HG02763 (cell line): Measurements from ENCODE around the gene RAD50.

Source experiments
- ATAC-seq: cut with Tn5 transposase; IDR thresholded peaks from one replicate; pipeline ENCODE4 v1.9.1; 2021; ENCODE audit warnings: mild to moderate bottlenecking, moderate library complexity; ENCODE audit not compliant: unreplicated experiment

RAD50 gene

DNA sequence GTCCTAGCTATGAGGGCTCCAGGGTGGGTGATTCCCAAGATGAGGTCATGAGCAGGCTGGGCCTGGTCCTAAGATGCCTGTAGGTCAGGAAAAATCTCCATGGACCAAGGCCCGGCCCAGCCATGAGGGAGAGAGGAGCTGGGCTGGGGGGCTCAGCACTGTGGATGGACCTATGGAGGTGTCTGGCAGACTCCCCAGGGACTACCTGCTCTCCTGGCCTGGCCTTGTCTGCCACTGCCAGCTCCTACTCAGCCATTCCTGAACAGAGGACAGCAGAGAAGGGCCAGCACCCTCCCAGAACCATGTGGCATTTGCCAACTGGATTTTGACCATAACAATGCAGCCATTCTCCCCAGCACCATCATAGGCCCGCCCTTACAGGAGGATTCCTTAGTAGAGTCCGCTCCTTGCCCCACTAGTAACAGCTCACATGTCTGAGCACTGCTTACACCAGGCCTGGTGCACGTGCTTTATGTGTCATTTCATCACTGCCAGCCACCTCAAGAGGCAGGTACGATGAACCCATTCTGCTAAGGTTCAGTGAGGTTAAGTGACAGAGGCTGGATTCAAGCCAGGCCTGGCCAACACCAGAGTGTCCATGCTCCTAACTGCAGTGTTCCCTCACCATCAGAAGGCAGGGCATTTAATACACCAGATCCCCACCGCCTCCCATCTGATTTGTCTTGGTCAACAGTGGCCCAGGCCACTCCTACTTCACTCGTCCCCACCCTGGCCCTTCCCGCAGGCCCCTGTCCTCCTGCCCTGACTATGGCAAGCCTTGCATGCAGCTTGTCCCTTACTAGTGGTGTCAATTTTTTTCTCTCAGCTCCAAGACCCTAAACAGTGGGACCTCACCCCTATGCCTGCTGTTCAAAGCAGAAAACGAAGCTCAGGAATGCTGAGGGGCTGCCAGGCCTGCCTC, 101.9 kb downstream of the RAD50 start:
- ATAC-seq: no peak

DNA sequence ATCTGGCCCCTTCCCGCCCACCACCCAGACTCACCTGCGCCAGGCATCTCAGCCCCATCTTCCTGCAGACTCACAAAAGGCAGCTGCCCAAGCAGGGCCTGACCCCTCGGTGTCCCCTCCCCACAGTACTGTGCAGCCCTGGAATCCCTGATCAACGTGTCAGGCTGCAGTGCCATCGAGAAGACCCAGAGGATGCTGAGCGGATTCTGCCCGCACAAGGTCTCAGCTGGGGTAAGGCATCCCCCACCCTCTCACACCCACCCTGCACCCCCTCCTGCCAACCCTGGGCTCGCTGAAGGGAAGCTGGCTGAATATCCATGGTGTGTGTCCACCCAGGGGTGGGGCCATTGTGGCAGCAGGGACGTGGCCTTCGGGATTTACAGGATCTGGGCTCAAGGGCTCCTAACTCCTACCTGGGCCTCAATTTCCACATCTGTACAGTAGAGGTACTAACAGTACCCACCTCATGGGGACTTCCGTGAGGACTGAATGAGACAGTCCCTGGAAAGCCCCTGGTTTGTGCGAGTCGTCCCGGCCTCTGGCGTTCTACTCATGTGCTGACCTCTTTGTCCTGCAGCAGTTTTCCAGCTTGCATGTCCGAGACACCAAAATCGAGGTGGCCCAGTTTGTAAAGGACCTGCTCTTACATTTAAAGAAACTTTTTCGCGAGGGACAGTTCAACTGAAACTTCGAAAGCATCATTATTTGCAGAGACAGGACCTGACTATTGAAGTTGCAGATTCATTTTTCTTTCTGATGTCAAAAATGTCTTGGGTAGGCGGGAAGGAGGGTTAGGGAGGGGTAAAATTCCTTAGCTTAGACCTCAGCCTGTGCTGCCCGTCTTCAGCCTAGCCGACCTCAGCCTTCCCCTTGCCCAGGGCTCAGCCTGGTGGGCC, 103.1 kb downstream of the RAD50 start:
- no peak for ATAC-seq

DNA sequence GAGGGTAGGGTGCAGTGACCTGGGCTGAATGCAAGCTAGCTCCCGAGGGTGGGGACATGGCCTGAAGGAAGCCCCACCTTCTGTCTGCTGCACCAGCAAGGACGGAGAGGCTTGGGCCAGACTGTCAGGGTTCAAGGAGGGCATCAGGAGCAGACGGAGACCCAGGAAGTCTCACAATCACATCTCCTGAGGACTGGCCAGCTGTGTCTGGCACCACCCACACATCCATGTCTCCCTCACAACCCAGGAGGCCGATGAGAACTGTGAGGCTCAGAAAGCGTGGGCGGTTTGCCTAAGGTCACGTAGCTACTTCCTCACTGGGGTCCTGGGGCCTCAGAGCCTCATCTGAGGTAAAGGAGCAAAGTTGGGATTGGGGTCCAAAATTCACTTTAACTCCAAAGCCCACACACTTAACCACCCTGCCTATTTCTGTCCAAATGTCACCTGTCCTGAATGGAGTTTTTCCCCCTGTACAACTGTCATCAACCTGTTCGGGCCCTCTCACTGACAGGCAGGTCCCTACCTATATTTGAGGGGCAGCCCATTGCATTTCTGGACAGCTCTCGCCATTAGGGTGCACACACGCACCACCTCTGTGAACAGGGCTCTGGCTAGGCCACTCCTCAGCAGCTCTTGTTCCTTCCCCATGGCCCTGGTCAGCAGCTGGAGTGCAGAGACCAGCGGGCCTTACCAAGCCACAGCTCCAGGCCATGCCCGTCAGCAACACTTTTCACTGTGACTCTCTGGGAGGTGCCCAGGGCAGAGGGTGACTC, 104.6 kb downstream of the RAD50 start:
- ATAC-seq: no peak

DNA sequence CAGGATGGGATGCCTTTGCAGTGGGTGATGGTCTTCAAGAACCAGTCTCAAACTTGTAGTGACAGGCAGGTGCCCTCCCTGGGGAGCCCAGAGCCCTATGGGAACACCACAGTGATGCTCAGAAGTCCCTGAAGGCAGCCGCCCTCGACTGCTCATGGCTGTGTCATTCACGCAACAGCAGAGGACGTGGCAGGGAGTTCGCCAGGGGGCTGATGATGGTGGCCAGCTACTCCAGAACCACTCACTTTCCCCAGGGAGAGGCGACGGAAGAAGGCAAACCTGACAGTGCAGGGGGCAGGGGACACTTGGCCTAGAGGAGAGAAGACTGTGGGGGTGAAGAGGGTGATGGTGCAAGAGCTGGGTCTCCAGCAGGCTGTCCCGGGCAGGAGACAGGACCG, 105.2 kb downstream of the RAD50 start:
- no peak for ATAC-seq

DNA sequence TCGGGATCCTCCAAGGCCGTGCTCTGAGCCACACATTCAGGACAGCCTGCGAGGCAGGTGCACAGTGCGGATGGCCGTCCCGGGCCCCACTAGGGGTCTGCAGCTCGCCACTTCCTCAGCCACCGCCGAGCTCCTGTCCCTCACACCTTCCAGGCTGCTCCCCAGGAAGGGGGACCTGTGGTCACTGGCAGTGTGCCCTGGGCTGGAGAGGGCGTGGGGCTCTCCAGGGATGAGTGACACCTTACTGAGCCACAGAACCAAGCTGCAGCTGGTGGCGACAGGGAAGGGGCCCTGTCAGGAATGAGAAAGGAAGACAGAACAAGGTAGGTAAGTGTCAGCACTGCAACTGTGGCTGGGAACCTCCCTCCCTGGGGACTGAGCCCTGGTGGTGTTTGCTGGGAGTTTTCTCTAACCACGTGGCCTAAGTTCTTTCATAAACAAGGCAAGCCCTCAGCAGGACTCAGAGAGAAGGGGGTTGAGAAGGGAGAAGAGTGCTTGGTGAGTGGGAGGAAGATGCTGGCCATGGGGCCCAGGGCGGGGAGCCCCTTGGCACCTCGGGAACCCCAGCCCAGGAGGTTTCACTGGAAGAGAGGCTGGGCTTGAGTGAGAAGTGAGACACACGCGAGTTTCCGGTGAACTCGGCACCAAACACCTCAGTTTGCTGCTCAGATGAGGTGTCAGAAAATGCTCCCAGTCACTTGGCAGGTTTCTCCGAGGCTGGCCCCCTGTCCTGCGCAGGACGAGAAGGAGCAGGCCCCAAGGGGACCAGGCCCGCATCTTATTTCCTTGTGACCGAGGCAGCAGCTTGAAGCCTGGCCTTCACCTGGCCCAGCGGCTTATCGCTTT, 106.4 kb downstream of the RAD50 start:
- peak; percentile 59 for ATAC-seq

DNA sequence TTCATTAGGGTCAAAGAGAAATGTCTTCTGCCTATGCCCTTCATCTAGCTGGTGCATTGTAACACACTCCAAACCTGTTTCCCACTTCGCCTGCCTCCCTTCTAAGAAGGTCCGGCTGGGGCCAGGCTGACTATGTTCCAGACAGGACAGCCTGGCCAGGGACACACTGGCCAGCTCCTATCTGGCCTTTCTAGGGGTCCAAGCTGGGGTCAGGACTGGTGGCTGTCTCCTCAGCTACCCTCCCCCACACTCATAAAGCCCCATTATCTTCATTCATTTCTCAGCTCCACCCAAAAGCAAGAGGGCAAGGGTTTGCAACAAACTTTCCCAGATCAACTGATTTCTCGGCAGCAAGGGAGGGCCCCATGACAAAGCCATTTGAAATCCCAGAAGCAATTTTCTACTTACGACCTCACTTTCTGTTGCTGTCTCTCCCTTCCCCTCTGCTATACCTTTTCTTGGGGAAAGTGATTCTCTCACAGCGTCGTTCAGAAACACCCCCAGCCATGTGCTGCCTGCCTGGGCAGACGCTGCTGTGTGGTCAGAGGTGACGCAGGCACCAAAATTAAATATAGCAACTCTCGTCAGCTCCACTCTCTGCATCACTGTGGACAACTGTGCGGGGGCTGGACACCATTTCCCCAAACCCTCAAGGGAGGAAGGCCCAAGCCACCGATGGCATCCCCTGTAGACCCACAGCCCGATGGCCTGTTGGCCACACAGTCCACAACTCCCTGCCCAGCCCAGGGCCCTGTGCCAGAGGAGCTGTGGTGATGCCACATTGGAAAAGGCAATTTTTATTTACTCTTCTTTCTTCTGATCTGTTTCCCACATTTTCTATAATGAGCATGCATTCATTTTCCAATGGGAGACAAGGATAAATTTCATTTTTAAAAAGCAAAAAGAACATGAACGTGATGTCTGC, 107.3 kb downstream of the RAD50 start:
- ATAC-seq: peak; percentile 37

DNA sequence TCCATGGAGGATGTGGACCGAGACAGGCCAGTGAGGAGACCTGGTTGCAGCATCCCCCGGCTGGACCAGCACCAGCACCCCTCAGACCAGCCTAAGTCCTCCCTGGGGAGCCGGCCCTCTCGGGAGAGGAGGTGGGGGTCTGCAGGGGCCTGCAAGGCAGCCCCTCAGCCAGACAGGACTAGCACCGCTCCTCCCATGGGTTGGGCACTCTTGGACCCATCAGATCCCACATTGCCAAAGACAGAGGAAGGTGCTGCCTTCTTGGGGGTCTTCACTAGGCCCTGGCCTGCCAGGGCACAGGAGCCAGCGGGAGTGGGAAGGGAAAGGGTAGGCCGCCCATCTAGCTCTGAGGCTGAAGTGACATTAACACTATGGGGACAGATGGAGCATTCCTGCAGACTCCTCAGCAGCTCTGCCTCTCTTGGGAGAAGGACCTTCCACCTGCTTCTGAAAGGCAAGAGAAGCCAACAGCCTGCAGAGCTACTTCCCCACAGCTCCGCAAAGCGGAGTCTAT, 108.0 kb downstream of the RAD50 start:
- ATAC-seq: no peak

DNA sequence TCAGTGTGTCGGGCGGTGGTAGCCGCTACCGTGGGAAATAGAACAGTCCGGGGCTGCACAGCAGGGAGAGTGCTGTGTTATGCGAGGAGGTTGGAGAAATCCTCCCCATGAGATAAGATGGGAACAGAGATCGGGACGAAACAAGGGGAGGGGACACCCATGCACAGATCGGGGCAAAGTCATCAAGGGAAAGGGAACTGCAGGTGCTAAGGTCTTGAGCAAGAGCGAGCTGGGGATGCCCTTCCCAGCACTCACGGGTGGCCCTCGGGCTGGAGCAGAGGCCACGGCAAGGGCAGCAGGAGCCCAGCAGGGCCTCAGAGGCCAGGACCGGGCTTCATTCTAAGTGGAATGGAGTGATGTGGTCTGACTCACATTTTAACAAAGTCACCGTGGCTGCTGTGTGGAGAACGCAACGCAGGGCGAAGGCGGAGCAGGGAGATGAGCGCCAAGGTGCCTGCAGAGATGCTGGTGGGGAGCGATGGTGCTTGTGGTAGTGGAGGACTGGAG, 108.8 kb downstream of the RAD50 start:
- no peak for ATAC-seq

DNA sequence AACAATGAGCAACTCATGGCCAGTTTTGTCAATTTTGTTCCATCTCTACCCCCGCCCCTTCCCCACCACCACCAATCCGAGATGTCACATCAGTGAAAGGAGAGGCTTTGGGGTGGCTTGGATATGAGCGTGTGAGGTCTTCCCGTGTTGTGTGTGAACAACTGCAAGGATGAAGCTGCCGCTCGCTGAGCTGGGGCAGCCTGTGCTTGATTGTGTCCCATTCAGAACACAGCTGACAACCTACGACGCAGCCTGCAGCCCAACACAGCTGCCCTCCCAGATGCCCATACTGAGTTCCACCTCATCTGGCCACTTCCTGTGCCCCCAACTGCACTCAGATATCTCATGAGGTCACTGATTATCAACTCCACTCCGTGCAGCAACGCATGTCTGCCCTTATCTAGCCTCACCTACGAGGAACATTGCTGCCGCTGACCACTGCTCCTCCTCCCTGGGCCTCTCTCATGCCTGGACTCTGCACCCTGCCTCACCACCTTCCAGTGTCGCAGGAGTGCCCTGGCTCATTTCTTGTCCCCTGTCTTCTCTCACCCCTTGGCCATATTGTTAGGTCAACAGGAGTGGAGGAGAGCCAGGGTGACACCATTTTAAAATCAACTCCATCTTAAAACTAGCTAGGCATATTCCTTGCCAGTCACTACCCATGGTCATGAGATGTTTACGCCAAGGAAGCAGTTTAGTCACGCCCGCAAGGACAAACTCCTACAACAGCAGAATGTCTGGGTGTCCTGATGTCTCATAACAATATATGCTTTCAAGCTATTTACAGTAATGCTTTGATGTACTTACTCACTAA, 109.7 kb downstream of the RAD50 start:
- ATAC-seq: no peak

DNA sequence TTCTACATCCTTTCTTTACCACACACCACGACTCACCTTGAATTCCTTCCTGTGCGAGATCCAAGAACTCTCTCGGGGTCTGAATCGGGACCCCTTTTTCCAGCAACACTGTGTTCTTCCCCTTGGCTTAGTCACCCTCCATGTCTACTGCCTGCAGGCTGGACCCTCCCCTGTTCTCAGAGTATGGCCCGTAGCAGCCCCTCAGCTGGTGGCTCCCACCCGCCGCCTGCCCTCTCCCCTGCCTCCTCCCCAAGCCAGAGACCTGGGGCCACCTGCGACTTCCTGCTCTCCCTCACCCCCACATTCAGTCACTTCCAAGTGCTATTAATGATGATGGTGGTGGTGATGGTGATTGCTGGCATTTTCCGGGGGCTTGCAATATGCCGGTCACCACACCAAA, 110.5 kb downstream of the RAD50 start:
- ATAC-seq: no peak

DNA sequence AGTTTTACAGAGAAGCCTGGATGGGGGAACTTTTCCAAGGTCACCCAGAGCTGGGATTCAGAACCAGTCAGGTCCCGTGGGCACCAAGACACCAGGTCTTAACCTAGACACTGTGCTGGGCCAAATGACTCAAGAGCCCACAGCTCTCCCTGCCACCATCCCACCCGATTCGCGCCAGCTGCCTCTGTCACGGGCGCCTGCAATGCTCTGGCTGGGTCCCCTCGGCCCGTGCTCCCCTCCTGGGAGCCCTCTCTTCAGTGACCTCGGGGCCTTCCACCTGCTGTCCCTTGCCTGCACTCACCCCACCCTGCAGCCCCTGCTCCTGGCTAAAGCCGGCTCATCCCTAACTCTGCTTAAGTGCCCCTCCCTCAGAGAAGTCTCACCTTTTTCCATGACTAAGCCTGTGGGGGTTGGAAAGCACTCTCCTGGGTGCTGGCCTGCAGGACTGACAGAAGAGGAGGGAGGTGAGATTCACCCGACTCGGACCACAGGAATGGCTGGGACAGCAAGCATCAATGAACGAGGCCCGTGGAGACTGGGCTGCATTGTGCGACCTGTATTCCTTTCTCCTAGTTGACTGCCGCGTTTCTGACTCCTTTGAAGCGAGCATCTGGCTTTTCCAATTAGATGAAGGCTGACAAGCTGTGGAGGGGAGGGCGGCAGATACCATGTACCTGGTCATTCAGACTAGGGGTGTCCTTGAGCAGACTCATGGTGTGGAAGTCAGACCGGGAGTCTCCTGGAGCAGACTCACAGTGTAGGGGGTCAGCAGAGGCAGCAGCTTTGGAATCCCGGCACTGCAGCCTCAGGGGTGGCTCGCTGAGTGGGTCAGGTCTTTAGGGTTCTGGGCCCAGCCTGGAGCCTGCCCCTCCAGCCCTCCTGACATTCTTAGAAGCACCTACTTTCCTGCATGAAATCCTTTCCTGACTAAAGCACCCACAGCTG, 111.3 kb downstream of the RAD50 start:
- no peak for ATAC-seq

DNA sequence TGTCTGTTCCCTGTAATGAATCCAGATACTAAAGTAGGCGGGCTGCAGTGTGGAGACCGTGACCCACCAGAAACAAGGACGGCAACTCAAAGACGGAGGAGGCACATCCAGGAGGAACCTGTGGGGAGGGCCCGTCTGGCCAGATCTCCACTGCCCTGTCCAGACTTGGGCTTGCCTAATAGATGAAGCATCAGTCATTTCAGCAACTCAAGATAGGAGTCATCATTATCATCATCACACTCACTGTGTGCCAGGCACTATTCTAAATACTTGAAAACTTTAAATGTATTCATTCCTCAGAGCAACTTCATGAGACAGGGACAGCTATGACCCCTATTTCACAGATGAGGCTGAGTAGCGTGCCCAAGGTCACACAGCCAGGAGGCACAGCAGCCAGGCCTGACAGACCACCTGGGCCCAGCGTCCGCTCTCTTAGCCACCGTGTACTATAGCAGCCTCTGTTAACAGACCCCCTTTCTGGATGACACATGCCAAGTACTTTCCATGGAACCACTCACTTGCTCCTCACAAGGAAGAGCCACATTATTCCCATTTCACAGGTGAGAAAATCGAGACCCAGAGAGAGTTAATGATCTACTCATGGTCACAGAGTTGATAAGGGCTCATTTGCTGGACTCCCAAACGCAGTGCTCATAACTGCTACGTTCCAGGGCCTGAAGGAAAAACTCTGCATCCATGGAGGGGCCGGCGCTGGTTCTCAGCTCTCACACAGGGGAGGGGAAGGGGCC, 112.1 kb downstream of the RAD50 start:
- no peak for ATAC-seq

DNA sequence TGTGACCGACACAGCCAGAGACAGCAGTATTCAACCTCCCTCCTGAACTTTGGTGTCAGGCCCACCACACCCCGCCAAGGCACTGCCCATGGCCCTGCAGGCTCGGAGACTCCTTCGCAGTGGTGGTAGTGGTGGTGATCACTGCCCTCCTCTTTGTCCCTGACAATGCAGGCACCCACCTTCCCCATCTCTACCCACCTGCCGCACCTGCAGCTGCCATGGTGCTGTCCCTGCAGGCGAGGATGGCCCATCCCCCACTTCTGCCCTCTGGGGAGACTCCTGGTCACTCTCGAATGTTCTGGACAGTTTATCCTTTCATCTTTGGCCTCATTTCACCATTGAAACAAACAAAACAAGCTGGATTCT, 112.7 kb downstream of the RAD50 start:
- no peak for ATAC-seq

DNA sequence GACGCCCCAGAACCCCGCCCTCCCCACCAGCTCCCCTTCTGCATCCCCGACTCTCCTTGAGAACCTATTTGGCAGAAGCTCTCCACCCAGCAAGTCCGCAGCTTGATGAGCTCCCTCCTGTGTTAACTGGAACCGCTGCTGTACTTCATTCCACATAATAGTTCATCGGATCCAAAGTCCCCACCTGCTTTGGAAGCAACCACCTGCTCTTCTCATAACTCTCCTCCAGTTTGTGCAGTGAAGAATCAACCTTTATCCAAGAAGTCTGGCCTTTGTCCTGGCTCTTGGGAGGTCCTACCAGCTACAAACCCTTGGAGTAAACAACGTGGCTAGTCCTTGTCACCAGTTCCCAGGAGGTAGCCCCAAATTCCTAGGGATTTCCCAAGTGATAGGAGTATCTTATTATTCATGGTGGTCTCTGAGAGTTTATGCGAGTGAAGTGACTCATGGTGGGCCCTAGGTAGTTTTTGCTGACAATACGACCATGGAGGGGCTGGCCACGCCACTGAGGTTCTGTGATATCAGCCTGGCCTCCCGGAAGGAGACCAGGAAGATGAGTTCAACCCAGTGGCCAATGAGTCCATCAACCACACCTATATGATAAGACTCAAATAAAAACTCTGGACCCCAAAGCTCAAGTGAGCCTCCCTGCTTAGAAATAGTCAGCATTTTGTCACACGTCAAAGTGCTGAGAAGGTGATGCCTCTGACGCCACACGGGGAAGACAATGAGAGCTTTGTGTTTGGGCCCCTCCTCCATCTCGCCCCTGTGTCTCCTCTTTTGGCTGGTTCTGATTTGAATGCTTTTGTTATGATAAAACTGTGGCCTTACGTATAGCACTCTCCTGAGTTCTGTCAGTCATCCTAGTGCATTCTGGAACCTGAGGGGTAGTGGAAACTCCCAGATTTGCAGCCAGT, 113.4 kb downstream of the RAD50 start:
- no peak for ATAC-seq

DNA sequence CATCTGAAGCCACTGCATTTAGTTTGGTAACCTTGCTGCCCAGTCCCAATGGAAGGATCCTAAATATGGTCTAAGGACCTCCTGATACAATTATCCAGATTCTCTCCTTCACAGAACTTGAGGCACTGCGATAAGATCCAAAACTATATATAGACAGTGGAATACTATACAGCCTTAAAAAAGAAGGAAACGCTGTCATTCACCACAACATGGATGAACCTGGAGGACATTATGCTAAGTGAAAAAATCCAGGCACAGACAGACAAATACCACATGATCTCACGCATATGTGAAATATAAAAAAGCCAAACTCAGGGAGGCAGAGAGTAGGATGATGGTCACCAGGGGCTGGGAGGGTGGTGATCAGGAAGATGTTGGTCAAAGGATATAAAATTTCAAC, 114.2 kb downstream of the RAD50 start:
- ATAC-seq: no peak
